Neural cell (in vitro differentiated cells): Measurements from ENCODE around the gene B4GALT1. TPM values are rescaled to one million over a fixed set of nuclear protein-coding genes. Genes with fewer than 3 reads are reported as not detected.

Source experiments
- H2AFZ ChIP-seq: fragments of 200-600, 300-800 bp; sonication (generic), shearing (Covaris generic); 2 replicates; pipeline ENCODE4 v1.6.0; 2014; ENCODE audit warnings: low read depth, mild to moderate bottlenecking, antibody characterized with exemption, low read length, moderate library complexity
- H3F3A ChIP-seq: fragments of 200-600 bp; shearing (Covaris generic); 2 replicates; pipeline ENCODE4 v1.6.1; 2016; ENCODE audit warnings: mild to moderate bottlenecking, moderate library complexity, mixed read lengths, antibody characterized with exemption, low read length; ENCODE audit not compliant: insufficient read depth, poor library complexity, severe bottlenecking
- H3K27ac ChIP-seq: fragments of 200-600, 300-800 bp; sonication (generic), shearing (Covaris generic); 2 replicates; pipeline ENCODE4 v1.5.1; 2014; ENCODE audit warnings: mild to moderate bottlenecking, low read length, moderate library complexity
- H3K27me3 ChIP-seq: fragments of 300-800, 200-600 bp; sonication (generic), shearing (Covaris generic); 2 replicates; pipeline ENCODE4 v1.6.0; 2014; ENCODE audit warnings: mild to moderate bottlenecking, low read depth, low read length, moderate library complexity; ENCODE audit not compliant: insufficient read depth
- H3K36me3 ChIP-seq: fragments of 300-800, 200-600 bp; sonication (generic), shearing (Covaris generic); 2 replicates; pipeline ENCODE4 v1.5.1; 2014; ENCODE audit warnings: mild to moderate bottlenecking, antibody characterized with exemption, low read length, moderate library complexity; ENCODE audit not compliant: insufficient read depth
- H3K4me2 ChIP-seq: fragments of 300-800, 200-600 bp; sonication (generic), shearing (Covaris generic); 2 replicates; pipeline ENCODE4 v1.6.0; 2014; ENCODE audit warnings: mild to moderate bottlenecking, low read length
- H3K4me3 ChIP-seq: fragments of 300-800, 200-600 bp; sonication (generic), shearing (Covaris generic); 2 replicates; pipeline ENCODE4 v1.5.1; 2014; ENCODE audit warnings: mild to moderate bottlenecking, low read length, moderate library complexity
- H3K79me2 ChIP-seq: fragments of 200-600 bp; shearing (Covaris generic); replicated peaks from 2 replicates; pipeline ENCODE4 v1.6.0; 2014; ENCODE audit warnings: mild to moderate bottlenecking, low read length, moderate library complexity; ENCODE audit not compliant: insufficient read depth
- H3K9ac ChIP-seq: fragments of 300-800, 200-600 bp; sonication (generic), shearing (Covaris generic); 2 replicates; pipeline ENCODE4 v1.6.1; 2016; ENCODE audit warnings: mild to moderate bottlenecking, low read length, mixed read lengths
- H3K9me2 ChIP-seq: fragments of 200-600 bp; shearing (Covaris generic); 2 replicates; pipeline ENCODE4 v1.6.1; 2016; ENCODE audit warnings: mild to moderate bottlenecking, low read length, mixed read lengths; ENCODE audit not compliant: insufficient read depth
- H3K9me3 ChIP-seq: fragments of 200-600, 300-800 bp; sonication (generic), shearing (Covaris generic); 2 replicates; pipeline ENCODE4 v1.6.1; 2016; ENCODE audit warnings: mild to moderate bottlenecking, mixed run types, low read length, moderate library complexity, mixed read lengths
- H4K20me1 ChIP-seq: fragments of 200-600 bp; shearing (Covaris generic); 2 replicates; pipeline ENCODE4 v1.6.1; 2016; ENCODE audit warnings: mild to moderate bottlenecking, mixed run types; ENCODE audit not compliant: insufficient read depth
- EP300 ChIP-seq: fragments of 450-650 bp; conservative IDR thresholded peaks from 2 replicates; pipeline ENCODE4 v1.6.1; 2014; ENCODE audit warnings: antibody characterized with exemption, mild to moderate bottlenecking, moderate library complexity; ENCODE audit not compliant: poor library complexity, severe bottlenecking
- EZH2 ChIP-seq: fragments of 200-600, 300-800 bp; shearing (Covaris generic), sonication (generic); IDR thresholded peaks from 2 replicates; pipeline ENCODE4 v1.6.1; 2014; ENCODE audit warnings: antibody characterized with exemption, low read length, borderline replicate concordance, mild to moderate bottlenecking; ENCODE audit not compliant: insufficient read depth, poor library complexity, severe bottlenecking
- MXI1 ChIP-seq: fragments of 450-650 bp; conservative IDR thresholded peaks from 2 replicates; pipeline ENCODE4 v1.6.1; 2014; ENCODE audit warnings: antibody characterized with exemption, mild to moderate bottlenecking; ENCODE audit not compliant: poor library complexity, severe bottlenecking
- POLR2AphosphoS5 ChIP-seq: IDR thresholded peaks from 2 replicates; pipeline ENCODE4 v1.6.1; 2012
- RAD21 ChIP-seq: fragments of 450-650 bp; conservative IDR thresholded peaks from 2 replicates; pipeline ENCODE4 v1.6.1; 2014; ENCODE audit warnings: antibody characterized with exemption, mild to moderate bottlenecking, moderate library complexity
- SMC3 ChIP-seq: fragments of 450-650 bp; conservative IDR thresholded peaks from 2 replicates; pipeline ENCODE4 v1.6.1; 2014; ENCODE audit warnings: antibody characterized with exemption, mild to moderate bottlenecking, moderate library complexity; ENCODE audit not compliant: poor library complexity
- TAF1 ChIP-seq: IDR thresholded peaks from 2 replicates; pipeline ENCODE4 v1.6.1; 2012; ENCODE audit warnings: low read depth
- polyA plus RNA-seq: library from polyadenylated mRNA; depleted of rRNA; stranded (reverse); fragments of >200 nt; gene quantifications from 2 replicates; pipeline ENCODE4 v1.2.3, GENCODE V29; 2014
- TF ChIP-seq, protein P1 (sequence below): IDR thresholded peaks from 2 replicates; pipeline ENCODE4 v1.6.1; 2012; ENCODE audit warnings: borderline replicate concordance
- TF ChIP-seq, protein P2 (sequence below): fragments of 450-650 bp; IDR thresholded peaks from 2 replicates; pipeline ENCODE4 v1.5.1; 2014; ENCODE audit warnings: antibody characterized with exemption, mild to moderate bottlenecking, moderate library complexity; ENCODE audit not compliant: poor library complexity, severe bottlenecking

B4GALT1 gene
- polyA plus RNA-seq, 1 donor from 2014 or later, result 0.41 TPM

DNA sequence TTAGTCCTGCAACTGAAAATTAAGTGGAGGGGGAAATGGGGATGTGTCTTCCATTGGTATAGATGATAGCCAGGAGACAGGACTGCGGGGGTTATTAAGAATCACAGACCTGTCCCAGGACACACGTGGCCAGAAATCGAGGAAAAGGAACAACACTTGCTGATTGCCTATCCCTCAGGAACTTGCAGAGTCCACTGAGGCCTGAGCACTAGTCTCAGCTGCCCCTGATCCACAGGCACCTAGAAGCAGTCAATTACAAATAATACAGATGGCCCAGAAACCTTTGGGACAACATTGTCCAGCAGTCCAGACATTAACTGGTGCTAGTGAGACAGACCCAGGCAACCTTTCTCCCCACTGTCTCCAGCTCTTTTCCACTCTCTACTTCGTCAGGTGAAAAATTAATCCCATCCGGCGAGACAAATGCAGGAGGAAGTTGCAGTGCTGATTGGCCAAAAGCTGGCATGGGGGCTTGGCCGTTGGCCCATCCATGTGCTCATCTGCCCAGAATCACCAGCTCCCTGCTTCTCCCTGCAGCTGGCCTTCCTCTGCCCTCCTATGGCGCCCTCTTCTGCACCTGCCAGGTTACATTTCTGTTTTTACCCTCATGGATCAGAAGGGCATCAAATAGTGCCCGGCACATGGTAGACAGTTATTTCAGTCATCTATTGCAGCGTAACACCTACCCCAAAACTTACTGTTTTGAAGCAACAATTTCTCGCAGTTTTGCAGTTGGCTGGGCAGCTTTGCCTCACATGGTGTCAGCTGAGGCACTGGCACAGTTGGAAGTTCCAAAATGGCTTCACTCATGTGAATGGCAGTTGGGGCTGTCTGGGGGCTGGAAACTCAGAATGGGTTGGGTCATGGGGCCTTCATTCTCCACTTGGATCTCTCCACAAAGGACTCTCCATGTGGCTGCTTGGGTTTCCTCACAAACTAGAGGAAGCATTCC, 3.6 kb upstream of the B4GALT1 start:
- H3K9me2 ChIP-seq, result no peaks in the 10 kb centered on the region
- H3F3A ChIP-seq, result no peaks in the 10 kb centered on the region
- TF ChIP-seq, protein P1, sequence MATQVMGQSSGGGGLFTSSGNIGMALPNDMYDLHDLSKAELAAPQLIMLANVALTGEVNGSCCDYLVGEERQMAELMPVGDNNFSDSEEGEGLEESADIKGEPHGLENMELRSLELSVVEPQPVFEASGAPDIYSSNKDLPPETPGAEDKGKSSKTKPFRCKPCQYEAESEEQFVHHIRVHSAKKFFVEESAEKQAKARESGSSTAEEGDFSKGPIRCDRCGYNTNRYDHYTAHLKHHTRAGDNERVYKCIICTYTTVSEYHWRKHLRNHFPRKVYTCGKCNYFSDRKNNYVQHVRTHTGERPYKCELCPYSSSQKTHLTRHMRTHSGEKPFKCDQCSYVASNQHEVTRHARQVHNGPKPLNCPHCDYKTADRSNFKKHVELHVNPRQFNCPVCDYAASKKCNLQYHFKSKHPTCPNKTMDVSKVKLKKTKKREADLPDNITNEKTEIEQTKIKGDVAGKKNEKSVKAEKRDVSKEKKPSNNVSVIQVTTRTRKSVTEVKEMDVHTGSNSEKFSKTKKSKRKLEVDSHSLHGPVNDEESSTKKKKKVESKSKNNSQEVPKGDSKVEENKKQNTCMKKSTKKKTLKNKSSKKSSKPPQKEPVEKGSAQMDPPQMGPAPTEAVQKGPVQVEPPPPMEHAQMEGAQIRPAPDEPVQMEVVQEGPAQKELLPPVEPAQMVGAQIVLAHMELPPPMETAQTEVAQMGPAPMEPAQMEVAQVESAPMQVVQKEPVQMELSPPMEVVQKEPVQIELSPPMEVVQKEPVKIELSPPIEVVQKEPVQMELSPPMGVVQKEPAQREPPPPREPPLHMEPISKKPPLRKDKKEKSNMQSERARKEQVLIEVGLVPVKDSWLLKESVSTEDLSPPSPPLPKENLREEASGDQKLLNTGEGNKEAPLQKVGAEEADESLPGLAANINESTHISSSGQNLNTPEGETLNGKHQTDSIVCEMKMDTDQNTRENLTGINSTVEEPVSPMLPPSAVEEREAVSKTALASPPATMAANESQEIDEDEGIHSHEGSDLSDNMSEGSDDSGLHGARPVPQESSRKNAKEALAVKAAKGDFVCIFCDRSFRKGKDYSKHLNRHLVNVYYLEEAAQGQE, result no peak
- TF ChIP-seq EP300 (no peak), TAF1 (no peak), EZH2 (no peak)
- H2AFZ ChIP-seq, result no peak overlapping the region
- no peaks in the 10 kb centered on the region for H3K27me3 ChIP-seq
- no peak overlapping the region for H3K9ac ChIP-seq
- H3K9me3 ChIP-seq, result no peaks in the 10 kb centered on the region
- H4K20me1 ChIP-seq, result no peaks in the 10 kb centered on the region
- no peak overlapping the region for H3K4me3 ChIP-seq
- no peak overlapping the region for H3K4me2 ChIP-seq
- H3K36me3 ChIP-seq, result no peaks in the 10 kb centered on the region
- H3K79me2 ChIP-seq, result no peaks in the 10 kb centered on the region
- no peak overlapping the region for H3K27ac ChIP-seq

DNA sequence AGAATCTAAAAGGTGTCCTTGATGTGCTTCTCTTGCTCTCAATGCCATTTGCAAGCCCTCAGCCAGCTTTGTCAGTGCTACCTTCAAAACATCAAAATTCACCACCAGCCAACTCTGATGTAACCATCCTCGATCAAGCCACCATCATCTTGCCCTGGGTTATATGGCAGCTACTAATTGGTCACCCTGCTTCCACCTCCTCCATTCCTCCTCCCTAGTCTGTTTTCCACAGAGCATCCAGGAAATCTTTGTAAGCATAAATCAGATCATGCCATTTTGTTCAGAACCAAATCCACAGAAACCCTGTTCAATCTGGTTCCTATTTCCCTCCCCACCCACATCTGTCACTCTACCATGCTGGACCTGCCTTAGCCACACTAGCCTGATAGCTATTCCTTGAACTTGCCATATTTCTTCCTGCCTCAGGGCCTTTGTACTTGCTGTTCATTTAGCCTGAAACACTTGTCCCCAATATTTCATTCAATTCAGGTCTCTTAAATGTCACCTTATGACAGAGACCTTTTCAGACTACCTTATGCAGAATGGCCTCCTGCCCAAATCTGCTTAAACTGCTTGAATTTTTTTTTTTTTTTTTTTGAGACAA, 1.9 kb upstream of the B4GALT1 start:
- TF ChIP-seq TAF1 (no peak), EP300 (no peak), SMC3 (no peak), RAD21 (no peak), MXI1 (no peak), POLR2AphosphoS5 (no peak), EZH2 (no peak)
- TF ChIP-seq, protein P2, sequence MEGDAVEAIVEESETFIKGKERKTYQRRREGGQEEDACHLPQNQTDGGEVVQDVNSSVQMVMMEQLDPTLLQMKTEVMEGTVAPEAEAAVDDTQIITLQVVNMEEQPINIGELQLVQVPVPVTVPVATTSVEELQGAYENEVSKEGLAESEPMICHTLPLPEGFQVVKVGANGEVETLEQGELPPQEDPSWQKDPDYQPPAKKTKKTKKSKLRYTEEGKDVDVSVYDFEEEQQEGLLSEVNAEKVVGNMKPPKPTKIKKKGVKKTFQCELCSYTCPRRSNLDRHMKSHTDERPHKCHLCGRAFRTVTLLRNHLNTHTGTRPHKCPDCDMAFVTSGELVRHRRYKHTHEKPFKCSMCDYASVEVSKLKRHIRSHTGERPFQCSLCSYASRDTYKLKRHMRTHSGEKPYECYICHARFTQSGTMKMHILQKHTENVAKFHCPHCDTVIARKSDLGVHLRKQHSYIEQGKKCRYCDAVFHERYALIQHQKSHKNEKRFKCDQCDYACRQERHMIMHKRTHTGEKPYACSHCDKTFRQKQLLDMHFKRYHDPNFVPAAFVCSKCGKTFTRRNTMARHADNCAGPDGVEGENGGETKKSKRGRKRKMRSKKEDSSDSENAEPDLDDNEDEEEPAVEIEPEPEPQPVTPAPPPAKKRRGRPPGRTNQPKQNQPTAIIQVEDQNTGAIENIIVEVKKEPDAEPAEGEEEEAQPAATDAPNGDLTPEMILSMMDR, result no peak
- TF ChIP-seq, protein P1, result no peak
- no peaks in the 10 kb centered on the region for H3K79me2 ChIP-seq
- no peaks in the 10 kb centered on the region for H3K9me3 ChIP-seq
- H3K9me2 ChIP-seq, result no peaks in the 10 kb centered on the region
- H3K4me3 ChIP-seq, result no peak overlapping the region
- no peak overlapping the region for H3K27ac ChIP-seq
- no peaks in the 10 kb centered on the region for H3K27me3 ChIP-seq
- H4K20me1 ChIP-seq, result no peaks in the 10 kb centered on the region
- H3K4me2 ChIP-seq, result no peak overlapping the region
- no peaks in the 10 kb centered on the region for H3F3A ChIP-seq
- no peaks in the 10 kb centered on the region for H3K36me3 ChIP-seq
- H3K9ac ChIP-seq, result no peak overlapping the region
- no peak overlapping the region for H2AFZ ChIP-seq
